Astrocyte (in vitro differentiated cells and primary cell): ENCODE data around the gene UGT1A3.

ENCODE experiments used
- CTCF ChIP-seq: IDR thresholded peaks from 2 replicates; pipeline ENCODE4 v1.5.1; 2011; ENCODE audit warnings: low read depth, mild to moderate bottlenecking, inconsistent platforms, low read length, moderate library complexity; ENCODE audit not compliant: insufficient read depth
- EZH2 ChIP-seq: IDR thresholded peaks from 2 replicates; pipeline ENCODE4 v1.6.1; 2012; ENCODE audit warnings: mild to moderate bottlenecking, low read length, inconsistent platforms; ENCODE audit not compliant: insufficient read depth

- TF ChIP-seq CTCF (no peak), EZH2 (no peak)
Measured at GRCh38 chr2:233817995-233818638, 89.3 kb downstream of the UGT1A3 start.
